GM21723 (cell line): ENCODE measurements around the gene RELL2.

Source experiments
- ATAC-seq: cut with Tn5 transposase; IDR thresholded peaks from one replicate; pipeline ENCODE4 v1.9.1; 2021; ENCODE audit warnings: mild to moderate bottlenecking, moderate library complexity; ENCODE audit not compliant: unreplicated experiment

The RELL2 gene

GRCh38 chr5:141672841-141673813, 36.3 kb downstream of the RELL2 start:
- ATAC-seq, result no peak

- ATAC-seq, result no peak
Measured at GRCh38 chr5:141674747-141675146, 38.0 kb downstream of the RELL2 start.

GRCh38 chr5:141675672-141676071, 38.9 kb downstream of the RELL2 start:
- no peak for ATAC-seq

GRCh38 chr5:141677415-141677814, 40.6 kb downstream of the RELL2 start:
- ATAC-seq, result no peak

GRCh38 chr5:141680178-141680577, 43.4 kb downstream of the RELL2 start:
- no peak for ATAC-seq

- no peak for ATAC-seq
Measured at GRCh38 chr5:141680751-141681201, 44.0 kb downstream of the RELL2 start.

- ATAC-seq, result no peak
Measured at GRCh38 chr5:141681295-141681694, 44.5 kb downstream of the RELL2 start.

GRCh38 chr5:141681695-141682641, 45.2 kb downstream of the RELL2 start, which contains the start of gene ARAP3:
Gene ARAP3 (minus strand): TSS chr5:141682230. CDS start chr5:141680486, 1,744 bp downstream.
- ATAC-seq, result no peak

GRCh38 chr5:141683596-141684141, 46.9 kb downstream of the RELL2 start:
- ATAC-seq, result no peak

- ATAC-seq, result no peak
Measured at GRCh38 chr5:141685591-141685990, 48.8 kb downstream of the RELL2 start.

GRCh38 chr5:141686648-141687416, 50.0 kb downstream of the RELL2 start:
- ATAC-seq, result no peak
